Cardiac ventricle fibroblast (primary cell): ENCODE measurements around the gene ARID4A. TPM values are rescaled to one million over a fixed set of nuclear protein-coding genes. Genes with fewer than 3 reads are reported as not detected.

ENCODE experiments used
- total RNA-seq: library from RNA; depleted of rRNA; stranded (reverse); fragments of >200 nt; gene quantifications from 2 replicates; pipeline ENCODE4 v1.2.3, GENCODE V29; 2015

The ARID4A gene
- 4.9 and 9.1 TPM in 2 replicates for total RNA-seq

GRCh38 chr14:58298477-58299400 lies at the start of gene ARID4A:
TSS of gene ARID4A (plus strand) at chr14:58298555. CDS start at chr14:58299855, 1,300 bp downstream.

GRCh38 chr14:58395812-58396788 lies 97.7 kb downstream of the ARID4A start, which contains the start of gene TOMM20L:
TSS of gene TOMM20L (plus strand) at chr14:58395930. CDS start at chr14:58395958, 28 bp downstream.

Other genes with a start within 250 kb of the ARID4A start
- gene ARMH4, start 146.3 kb upstream of the ARID4A start, total RNA-seq, result 7.1 and 12.8 TPM in 2 replicates
- gene ACTR10, start 98.4 kb upstream of the ARID4A start, total RNA-seq, result 43.9 and 68.3 TPM in 2 replicates
- gene PSMA3, start 53.7 kb upstream of the ARID4A start, total RNA-seq, result 83.3 and 90.4 TPM in 2 replicates
- not detected in 2 replicates for gene TOMM20L, start 97.4 kb downstream of the ARID4A start, total RNA-seq
- 55.1 and 59.2 TPM in 2 replicates for gene TIMM9, start 129.0 kb downstream of the ARID4A start, total RNA-seq
- 14.5 and 21.3 TPM in 2 replicates for gene KIAA0586, start 129.2 kb downstream of the ARID4A start, total RNA-seq